Mesothelial cell of epicardium (in vitro differentiated cells): ENCODE measurements around the gene ERBB3. TPM values are rescaled to one million over a fixed set of nuclear protein-coding genes. Genes with fewer than 3 reads are reported as not detected.
A peak's percentile ranks its signal among the peaks of the same experiment; 100 is the strongest.
"Not testable (repeated sequence)": the region's sequence is repeated elsewhere in the genome, so short reads cannot be mapped to it uniquely, and the experiment has no call there.

Experiments
- DNase-seq, 2 experiments: peaks; one replicate each; pipeline ENCODE4 v3.0.0; 2021; ENCODE audit warnings: low spot score in 2 of 2; ENCODE audit not compliant: unreplicated experiment in 2 of 2
- H3K27ac Mint-ChIP-seq: 2 replicates; pipeline ENCODE4 v1.8.0; 2021; ENCODE audit warnings: mixed read lengths
- H3K27me3 Mint-ChIP-seq: 2 replicates; pipeline ENCODE4 v1.8.0; 2021; ENCODE audit warnings: low read depth, mixed read lengths
- H3K36me3 Mint-ChIP-seq: 2 replicates; pipeline ENCODE4 v1.8.0; 2021; ENCODE audit warnings: mixed read lengths
- H3K4me1 Mint-ChIP-seq: 2 replicates; pipeline ENCODE4 v1.8.0; 2021; ENCODE audit warnings: mixed read lengths
- H3K4me3 Mint-ChIP-seq: 2 replicates; pipeline ENCODE4 v1.8.0; 2021; ENCODE audit warnings: mild to moderate bottlenecking, moderate library complexity, mixed read lengths
- H3K9me3 Mint-ChIP-seq: 2 replicates; pipeline ENCODE4 v1.8.0; 2021; ENCODE audit warnings: mixed read lengths
- total RNA-seq: library from RNA; stranded (reverse); gene quantifications from 3 replicates; pipeline ENCODE4 v1.2.1, GENCODE V29; 2021
- TF ChIP-seq, protein P1 (sequence below): fragments of 200-600 bp; sonication (generic); IDR thresholded peaks from one replicate; pipeline ENCODE4 v1.5.0; 2021; ENCODE audit warnings: antibody characterized with exemption; ENCODE audit not compliant: unreplicated experiment

ERBB3 gene
- total RNA-seq, 1 donor from 2014 or later, result 58.2 TPM

DNA sequence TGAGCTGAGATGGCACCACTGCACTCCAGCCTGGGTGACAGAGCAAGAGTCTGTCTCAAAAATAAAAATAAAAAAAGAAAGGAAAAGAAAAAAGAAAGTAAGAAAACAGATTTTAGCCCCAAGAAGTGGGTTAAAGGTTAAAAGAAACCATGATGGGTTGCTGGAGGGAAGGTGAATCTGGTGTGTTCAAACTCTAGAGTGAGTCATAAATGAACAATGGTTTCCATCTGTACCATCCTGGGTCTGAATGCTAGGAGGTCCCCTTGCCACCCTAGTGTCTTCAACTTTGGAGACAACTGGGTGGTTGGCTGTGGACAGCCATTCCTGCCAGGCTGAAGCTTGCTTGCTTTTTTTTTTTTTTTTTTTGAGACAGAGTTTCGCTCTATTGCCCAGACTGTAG lies 39.8 kb upstream of the ERBB3 start:
- no peak overlapping the region for H3K4me3 Mint-ChIP-seq
- H3K36me3 Mint-ChIP-seq, result peaks cover 30% of the 10 kb centered on the region
- no peaks in the 10 kb centered on the region for H3K27me3 Mint-ChIP-seq
- H3K9me3 Mint-ChIP-seq, result no peaks in the 10 kb centered on the region
- no peak for DNase-seq
- TF ChIP-seq, protein P1, sequence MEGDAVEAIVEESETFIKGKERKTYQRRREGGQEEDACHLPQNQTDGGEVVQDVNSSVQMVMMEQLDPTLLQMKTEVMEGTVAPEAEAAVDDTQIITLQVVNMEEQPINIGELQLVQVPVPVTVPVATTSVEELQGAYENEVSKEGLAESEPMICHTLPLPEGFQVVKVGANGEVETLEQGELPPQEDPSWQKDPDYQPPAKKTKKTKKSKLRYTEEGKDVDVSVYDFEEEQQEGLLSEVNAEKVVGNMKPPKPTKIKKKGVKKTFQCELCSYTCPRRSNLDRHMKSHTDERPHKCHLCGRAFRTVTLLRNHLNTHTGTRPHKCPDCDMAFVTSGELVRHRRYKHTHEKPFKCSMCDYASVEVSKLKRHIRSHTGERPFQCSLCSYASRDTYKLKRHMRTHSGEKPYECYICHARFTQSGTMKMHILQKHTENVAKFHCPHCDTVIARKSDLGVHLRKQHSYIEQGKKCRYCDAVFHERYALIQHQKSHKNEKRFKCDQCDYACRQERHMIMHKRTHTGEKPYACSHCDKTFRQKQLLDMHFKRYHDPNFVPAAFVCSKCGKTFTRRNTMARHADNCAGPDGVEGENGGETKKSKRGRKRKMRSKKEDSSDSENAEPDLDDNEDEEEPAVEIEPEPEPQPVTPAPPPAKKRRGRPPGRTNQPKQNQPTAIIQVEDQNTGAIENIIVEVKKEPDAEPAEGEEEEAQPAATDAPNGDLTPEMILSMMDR, result no peak
- H3K4me1 Mint-ChIP-seq, result peaks cover 19% of the 10 kb centered on the region
- no peak overlapping the region for H3K27ac Mint-ChIP-seq

DNA sequence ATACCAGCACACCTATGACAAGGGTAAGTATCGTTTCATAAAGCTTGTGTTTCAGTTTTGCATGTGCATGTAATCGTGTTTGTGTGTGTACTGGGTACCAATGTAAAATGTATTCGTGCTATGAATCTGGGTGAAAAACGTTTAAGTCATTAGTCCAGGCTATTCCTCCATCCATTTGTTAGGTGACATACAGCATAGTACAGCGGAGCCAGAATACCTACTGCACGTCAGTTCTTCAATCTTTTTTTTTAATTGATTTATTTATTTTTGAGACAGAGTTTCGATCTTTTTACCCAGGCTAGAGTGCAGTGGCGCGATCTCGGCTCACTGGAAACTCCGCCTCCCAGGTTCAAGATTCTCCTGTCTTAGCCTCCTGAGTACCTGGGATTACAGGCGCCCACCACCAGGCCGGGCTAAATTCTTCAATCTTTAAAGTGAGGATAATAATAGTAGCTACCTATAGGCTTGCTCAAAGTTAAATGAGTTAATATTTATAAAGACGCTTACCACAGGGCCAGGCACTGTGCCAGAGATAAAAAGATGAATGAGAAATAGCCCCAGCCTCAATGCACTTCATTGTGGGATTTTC lies 38.9 kb upstream of the ERBB3 start:
- H3K27me3 Mint-ChIP-seq, result no peaks in the 10 kb centered on the region
- H3K4me3 Mint-ChIP-seq, result peak overlapping the region; percentile 96
- peaks cover 21% of the 10 kb centered on the region for H3K36me3 Mint-ChIP-seq
- DNase-seq, result peak in 1 of 2 experiments; percentile 40
- TF ChIP-seq, protein P1, result no peak
- H3K4me1 Mint-ChIP-seq, result peaks cover 19% of the 10 kb centered on the region
- H3K9me3 Mint-ChIP-seq, result no peaks in the 10 kb centered on the region
- H3K27ac Mint-ChIP-seq, result peak overlapping the region; percentile 92

DNA sequence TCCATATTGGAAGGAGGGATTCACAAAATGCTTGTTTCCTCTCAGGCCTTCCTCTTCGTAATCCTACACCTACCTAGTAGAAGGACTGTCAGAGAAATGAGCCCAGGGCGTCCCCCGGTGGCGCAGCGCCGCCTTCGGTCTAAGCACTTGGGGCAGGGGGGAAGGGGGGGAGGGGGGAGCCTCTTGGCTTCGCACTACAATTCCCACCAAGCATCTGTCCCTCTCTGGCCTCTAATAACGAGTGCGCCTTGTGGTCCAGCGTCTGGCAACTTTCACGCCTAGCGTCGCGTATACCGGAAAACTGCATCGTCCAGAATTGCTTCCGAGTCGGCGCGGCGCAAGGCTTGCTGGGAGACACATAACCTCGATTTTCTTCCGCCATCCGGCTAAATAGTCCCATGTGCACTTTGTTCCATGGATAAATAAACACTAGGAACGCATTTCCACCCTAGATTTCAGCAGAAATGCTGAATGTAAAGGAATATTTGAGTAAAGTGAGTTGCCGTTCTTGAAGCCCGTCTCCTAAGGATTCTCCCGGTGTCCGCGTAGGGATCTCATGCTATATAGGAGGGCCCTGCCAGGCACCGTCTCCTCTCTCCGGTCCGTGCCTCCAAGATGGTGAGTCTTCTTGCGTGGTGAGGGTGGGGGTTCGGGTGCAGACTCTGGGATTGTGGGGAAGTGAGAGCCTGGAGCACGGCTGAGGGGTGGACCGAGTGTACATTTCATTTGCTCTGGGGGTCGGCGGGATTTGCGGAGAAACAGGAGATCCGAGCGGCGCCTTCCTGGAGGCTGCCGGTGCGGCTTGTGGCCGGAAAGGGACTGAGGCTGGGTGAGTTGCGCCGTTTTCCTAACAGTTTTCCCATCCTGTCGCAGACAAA lies 38.2 kb upstream of the ERBB3 start, which contains the start of gene RPS26:
Gene RPS26, plus strand, starts transcription at position 367 of the 878 bp plus-strand sequence. Its CDS starts 249 bp downstream, at position 616.
- DNase-seq, result peak; percentile 82 to 89
- Mint-ChIP-seq H3K4me1 (peaks cover 19% of the 10 kb centered on the region), H3K4me3 (peak within 1 kb of the TSS; percentile 96), H3K27ac (peak within 1 kb of the TSS; percentile 98), H3K27me3 (no peaks in the 10 kb centered on the region), H3K9me3 (no peaks in the 10 kb centered on the region), H3K36me3 (peaks cover 17% of the 10 kb centered on the region)
- TF ChIP-seq, protein P1, result peak; percentile 46

DNA sequence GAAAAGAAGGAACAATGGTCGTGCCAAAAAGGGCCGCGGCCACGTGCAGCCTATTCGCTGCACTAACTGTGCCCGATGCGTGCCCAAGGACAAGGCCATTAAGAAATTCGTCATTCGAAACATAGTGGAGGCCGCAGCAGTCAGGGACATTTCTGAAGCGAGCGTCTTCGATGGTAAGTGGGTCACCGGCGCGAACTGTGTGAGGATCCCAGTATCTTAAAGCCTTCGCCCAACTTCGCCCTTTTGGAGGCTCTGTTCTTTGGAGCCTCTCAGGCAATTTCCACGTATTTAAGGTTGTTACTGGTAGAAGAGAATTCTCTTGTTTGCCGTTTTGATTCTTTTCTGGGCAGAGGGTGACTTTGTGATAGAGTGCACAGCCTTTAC lies 37.5 kb upstream of the ERBB3 start:
- Mint-ChIP-seq H3K36me3 (peaks cover 16% of the 10 kb centered on the region), H3K4me1 (peaks cover 22% of the 10 kb centered on the region), H3K4me3 (peak overlapping the region; percentile 96), H3K27ac (peak overlapping the region; percentile 98)
- DNase-seq, H3K9me3 Mint-ChIP-seq, H3K27me3 Mint-ChIP-seq: not testable (repeated sequence)

DNA sequence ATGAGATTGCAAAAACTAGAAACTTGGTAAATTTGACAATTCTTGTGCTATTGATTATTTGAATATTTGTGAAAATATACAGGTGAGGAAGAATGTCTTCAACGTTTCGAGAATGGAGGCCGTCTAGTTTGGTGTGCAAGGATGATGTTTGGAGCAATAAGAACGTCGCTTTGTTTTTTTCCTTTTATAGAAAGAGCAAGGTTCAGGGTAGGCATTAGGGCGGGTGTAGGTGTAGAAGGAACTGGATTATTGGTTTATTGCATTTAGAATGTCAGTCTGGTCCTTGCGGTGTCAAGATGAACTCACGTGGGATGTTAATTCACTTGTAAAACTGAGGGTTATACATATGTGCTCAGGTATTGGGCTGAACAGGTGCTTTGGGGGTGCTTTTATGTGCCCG lies 37.1 kb upstream of the ERBB3 start:
- Mint-ChIP-seq H3K27ac (peak overlapping the region; percentile 98), H3K4me3 (peak overlapping the region; percentile 96), H3K27me3 (no peaks in the 10 kb centered on the region), H3K36me3 (peaks cover 14% of the 10 kb centered on the region), H3K9me3 (no peaks in the 10 kb centered on the region), H3K4me1 (peaks cover 22% of the 10 kb centered on the region)
- no peak for DNase-seq
- TF ChIP-seq, protein P1, result no peak
